Measurements from ENCODE around the gene SRPX2.

SRPX2 gene

GRCh38 chrX:100649550-100650356 lies 5.8 kb downstream of the SRPX2 start:
- no peak for DNase-seq (ENCODE audit: low spot score)

- DNase-seq (ENCODE audit: low spot score) = no peak
Observed at GRCh38 chrX:100650841-100651240, 6.8 kb downstream of the SRPX2 start.

GRCh38 chrX:100652266-100652665 lies 8.3 kb downstream of the SRPX2 start:
- DNase-seq (ENCODE audit: low spot score) = no peak

GRCh38 chrX:100654261-100654660 lies 10.3 kb downstream of the SRPX2 start:
- DNase-seq (ENCODE audit: low spot score) = peak; percentile 62

GRCh38 chrX:100658941-100659381 lies 15.0 kb downstream of the SRPX2 start:
- DNase-seq (ENCODE audit: low spot score) = no peak

GRCh38 chrX:100659431-100660137 lies 15.6 kb downstream of the SRPX2 start:
- no peak for DNase-seq (ENCODE audit: low spot score)

- DNase-seq (ENCODE audit: low spot score) = no peak
Observed at GRCh38 chrX:100662170-100662569, 18.2 kb downstream of the SRPX2 start.

GRCh38 chrX:100662796-100663195 lies 18.8 kb downstream of the SRPX2 start:
- no peak for DNase-seq (ENCODE audit: low spot score)

- DNase-seq (ENCODE audit: low spot score) = no peak
Observed at GRCh38 chrX:100663642-100664041, 19.6 kb downstream of the SRPX2 start.

GRCh38 chrX:100672966-100673365 lies 29.0 kb downstream of the SRPX2 start:
- no peak for DNase-seq (ENCODE audit: low spot score)

GRCh38 chrX:100673397-100673953 lies 29.5 kb downstream of the SRPX2 start:
- peak; percentile 18 for DNase-seq (ENCODE audit: low spot score)

- DNase-seq (ENCODE audit: low spot score) = no peak
Observed at GRCh38 chrX:100674705-100675104, 30.7 kb downstream of the SRPX2 start.

GRCh38 chrX:100677611-100678181 lies 33.7 kb downstream of the SRPX2 start:
- no peak for DNase-seq (ENCODE audit: low spot score)

GRCh38 chrX:100680756-100681155 lies 36.8 kb downstream of the SRPX2 start:
- DNase-seq (ENCODE audit: low spot score) = no peak

- DNase-seq (ENCODE audit: low spot score) = no peak
Observed at GRCh38 chrX:100681599-100681998, 37.6 kb downstream of the SRPX2 start.

- DNase-seq (ENCODE audit: low spot score) = no peak
Observed at GRCh38 chrX:100682939-100683338, 38.9 kb downstream of the SRPX2 start.

GRCh38 chrX:100685284-100685996 lies 41.4 kb downstream of the SRPX2 start:
- peak; percentile 84 for DNase-seq (ENCODE audit: low spot score)

GRCh38 chrX:100685997-100686305 lies 42.0 kb downstream of the SRPX2 start:
- DNase-seq (ENCODE audit: low spot score) = no peak

- DNase-seq (ENCODE audit: low spot score) = no peak
Observed at GRCh38 chrX:100687128-100687527, 43.1 kb downstream of the SRPX2 start.

GRCh38 chrX:100687546-100687945 lies 43.5 kb downstream of the SRPX2 start:
- DNase-seq (ENCODE audit: low spot score) = no peak

GRCh38 chrX:100695302-100695701 lies 51.3 kb downstream of the SRPX2 start:
- DNase-seq (ENCODE audit: low spot score) = no peak

- no peak for DNase-seq (ENCODE audit: low spot score)
Observed at GRCh38 chrX:100695991-100696390, 52.0 kb downstream of the SRPX2 start.

All from RKO (cell line).